GM18858 (cell line): ENCODE results near the gene BCAS3.

Experiments
- ATAC-seq: cut with Tn5 transposase; IDR thresholded peaks from one replicate; pipeline ENCODE4 v1.9.1; 2021; ENCODE audit not compliant: unreplicated experiment

The BCAS3 gene

DNA sequence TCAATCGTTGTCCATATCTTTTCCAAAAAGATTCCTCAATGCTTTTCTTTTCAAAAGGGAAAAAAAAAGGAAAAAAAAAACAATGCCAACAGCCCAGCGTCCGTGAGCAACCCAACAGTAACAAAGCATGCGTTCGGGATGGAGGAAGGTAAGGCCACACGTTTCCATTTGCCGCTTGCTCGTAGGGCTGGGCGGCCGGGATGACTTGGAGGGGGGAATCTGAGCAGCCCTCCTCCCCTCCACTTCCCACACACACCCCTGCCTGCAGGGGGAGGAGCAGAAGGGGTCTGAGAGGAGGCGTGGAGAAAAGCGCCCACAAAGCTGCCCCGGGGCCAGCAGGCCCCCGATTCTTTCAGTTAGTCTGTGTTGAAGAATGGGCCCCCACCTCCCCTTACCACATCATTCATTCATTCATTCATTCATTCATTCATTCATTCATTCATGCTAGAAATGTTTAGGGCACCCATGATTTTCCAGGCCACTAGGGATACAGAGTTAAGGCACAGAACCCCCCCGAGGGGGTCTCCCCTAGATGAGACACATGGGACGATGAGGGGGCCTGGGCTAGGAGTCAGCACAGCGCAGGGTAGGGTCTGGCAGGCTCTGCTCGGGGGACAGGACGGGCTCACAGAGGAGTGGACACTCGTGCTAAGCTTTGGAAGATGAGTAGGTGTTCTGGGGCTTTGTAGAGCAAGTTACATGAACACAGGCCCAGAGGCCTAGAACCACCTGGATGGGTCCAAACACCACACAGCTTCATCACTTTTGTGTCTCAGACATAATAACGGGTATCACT is 711.1 kb downstream of the BCAS3 start:
- no peak for ATAC-seq

DNA sequence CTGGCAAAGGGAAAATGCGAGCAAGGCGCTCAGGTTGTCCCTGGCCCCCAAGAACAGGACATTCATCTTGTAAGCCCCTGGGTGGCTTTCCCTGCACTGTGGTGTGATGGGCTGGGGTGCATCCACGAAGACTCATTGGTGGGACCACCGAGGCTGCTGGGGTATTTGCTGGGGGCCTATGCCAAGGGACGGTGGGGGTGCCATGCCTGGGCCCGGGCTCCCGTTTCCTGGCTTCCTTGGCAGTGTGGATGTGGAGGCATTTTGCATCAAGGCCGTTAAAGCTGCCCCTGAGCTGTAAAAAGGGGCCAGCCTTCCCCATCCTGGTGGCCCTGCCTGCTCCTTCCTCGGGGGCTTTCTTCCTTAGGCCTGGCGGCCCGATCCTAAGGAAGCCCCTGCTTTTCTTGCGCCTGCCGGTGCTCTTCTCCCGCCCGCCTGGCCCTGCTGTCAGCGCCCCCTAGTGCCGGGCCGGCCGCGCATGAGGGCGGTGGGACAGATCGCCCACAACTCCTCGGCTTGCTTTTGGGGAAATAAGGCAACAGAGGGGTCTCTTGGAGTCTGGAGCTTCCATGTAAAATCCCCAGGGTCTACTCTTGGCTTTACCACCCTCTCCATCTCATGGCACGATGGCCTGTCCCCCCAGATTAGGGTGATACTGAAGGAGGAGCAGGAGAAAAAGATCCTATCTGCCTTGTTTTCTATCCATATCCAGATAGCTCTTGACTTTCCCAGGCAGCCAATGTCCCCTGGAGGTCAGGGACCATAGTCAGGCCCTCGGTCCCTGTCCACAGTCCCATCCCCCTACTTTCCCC is 712.2 kb downstream of the BCAS3 start:
- ATAC-seq: no peak

DNA sequence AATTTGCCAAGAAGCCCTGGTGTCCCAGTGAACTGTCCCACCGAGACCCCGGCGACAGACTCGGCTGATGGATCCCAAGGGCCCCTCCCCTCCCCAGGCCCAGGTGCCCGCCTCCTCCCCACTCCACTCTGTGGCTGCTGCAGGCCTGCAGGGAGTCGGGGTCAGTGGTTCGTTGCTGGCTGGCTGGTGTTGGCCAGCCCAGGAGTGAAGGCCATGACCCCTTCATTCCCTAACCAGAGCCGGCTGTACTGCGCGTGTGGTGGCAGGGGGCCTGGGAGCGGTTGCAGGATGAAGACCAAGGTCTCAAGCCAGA is 712.8 kb downstream of the BCAS3 start:
- ATAC-seq: no peak

DNA sequence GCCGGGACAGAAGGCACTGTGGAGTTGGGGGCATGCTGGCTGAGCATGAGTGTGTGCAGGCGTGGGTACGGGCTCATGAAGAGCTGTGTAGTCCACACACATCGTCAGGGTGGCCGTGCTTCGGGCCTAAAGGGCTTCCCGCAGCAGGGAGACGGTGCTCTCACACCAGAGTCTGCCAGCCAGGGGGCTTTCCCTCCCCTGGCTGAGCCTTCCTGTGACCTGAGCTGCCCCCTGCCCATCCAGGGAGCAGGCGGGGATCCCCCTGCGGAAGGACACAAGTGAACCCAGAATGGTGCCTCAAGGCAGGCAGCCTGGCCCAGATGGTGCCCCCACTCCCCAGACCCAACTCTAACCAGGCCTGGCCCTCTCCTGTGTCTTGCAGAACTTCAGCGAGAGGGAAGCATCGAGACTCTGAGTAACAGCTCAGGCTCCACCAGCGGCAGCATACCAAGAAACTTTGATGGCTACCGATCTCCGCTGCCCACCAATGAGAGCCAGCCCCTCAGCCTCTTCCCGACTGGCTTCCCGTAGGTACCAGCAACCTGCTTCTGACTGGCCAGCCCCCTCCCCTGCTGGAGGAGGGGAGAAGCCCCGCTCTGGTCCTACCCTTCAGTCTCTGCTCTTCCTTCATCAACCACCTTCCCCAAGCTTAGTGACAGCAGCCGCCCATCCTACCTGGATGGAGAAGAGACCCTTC is 714.1 kb downstream of the BCAS3 start:
- no peak for ATAC-seq

DNA sequence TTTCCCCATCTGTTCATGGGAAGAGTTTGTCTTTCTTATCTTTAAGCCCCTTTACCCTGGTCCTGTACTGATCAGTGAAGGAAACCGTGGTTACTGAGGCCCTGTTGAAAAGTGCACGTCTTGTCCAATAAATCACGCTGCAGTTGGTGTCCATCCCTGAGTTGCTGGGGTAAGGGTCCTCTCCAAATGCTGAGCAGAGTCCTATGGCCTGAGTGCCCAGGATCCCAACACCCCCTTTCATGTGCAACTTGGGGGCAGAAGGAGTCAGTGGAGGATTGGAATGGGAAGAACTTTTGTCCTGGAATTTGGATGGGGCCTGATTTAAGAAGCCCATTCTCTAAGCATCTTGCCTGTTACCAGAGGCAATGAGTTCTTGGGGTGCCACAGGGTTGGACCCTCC is 715.0 kb downstream of the BCAS3 start:
- ATAC-seq: no peak

DNA sequence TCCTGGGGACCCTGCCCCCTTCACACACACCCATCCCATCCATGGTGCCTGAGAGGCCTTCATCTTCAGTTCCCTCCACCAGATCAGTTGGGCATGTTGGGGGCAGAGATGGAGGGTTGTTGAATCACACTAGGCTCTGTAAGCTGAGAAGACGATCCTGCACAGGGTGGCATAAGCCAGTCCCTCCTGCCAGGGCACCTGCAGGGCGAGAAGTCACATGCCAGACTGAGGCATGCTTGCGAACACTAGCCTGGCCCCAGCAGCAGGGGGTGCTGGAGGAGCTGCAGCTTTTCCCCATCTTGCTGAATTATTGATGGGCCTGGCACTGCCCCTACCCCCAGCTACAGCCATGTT is 715.9 kb downstream of the BCAS3 start:
- ATAC-seq: no peak

DNA sequence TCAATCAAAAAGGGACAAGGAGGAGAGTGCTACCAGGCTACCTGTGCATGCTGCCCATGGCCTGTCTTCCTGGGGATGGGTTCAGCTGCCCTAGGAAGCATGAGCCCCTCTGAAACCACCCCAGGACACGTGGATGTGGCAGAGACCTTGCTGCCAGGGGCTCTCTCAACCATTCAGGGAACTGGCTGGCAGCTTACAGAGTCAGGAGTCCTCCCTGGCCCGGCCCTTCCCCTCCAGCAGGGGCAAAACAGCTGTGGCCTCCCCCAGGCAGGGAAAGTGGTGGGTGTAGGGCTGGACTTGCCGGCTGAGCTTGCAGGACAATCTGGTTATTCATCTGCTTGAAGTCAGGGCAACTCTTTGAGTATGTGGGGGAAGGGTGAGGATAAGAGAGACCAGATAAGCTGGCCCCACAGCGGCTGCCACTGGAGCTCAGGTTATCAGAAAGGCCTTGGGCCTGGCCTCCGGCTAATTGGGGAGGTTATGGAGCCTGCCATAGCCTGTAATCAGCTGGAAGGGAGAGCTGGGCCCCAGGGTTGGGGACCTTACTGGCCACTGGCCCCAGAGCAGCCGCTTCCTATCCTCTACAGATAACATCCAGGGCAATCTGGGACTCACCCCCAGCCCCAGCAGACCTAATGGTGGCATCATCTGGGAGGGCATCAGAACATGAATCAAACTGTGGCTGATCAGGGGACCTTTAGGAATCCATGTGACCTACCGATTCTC is 716.4 kb downstream of the BCAS3 start:
- no peak for ATAC-seq

DNA sequence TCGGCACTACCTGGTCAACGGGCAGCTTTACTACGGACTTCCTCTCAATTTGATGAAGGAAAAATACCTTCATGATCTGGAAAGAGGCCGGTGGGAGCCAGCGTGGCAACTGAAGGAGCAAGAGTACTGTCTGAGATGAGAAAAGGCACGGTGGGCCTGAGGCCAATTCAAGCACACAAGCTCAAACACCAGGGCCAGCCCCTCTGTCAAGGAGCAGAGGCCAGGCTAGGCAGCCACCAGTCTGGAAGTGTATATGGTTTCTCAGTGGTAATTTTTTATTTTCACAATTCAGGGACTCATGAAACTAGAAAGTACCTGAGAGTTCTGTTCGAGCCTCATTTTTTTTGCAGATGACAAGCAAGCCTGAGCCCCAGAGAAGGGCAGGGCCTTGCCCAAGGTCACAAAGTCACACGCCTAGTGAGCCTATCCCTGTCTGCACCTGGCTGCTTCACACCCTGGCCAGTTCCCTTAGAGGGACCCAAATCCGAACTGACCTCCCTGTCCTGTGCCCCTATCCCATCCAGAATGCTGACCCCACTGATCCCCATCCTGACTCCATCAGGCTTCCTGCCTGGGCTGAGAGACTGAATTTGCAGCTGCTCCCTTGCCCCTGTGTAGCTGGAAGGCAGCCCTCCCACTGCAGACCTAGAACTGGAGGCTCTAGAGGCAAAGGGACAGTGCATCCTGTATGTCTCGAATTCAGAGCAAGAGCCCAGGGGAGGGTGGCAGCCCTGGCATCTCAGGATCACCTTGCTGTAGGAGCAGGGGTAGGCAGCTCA is 717.2 kb downstream of the BCAS3 start:
- no peak for ATAC-seq

DNA sequence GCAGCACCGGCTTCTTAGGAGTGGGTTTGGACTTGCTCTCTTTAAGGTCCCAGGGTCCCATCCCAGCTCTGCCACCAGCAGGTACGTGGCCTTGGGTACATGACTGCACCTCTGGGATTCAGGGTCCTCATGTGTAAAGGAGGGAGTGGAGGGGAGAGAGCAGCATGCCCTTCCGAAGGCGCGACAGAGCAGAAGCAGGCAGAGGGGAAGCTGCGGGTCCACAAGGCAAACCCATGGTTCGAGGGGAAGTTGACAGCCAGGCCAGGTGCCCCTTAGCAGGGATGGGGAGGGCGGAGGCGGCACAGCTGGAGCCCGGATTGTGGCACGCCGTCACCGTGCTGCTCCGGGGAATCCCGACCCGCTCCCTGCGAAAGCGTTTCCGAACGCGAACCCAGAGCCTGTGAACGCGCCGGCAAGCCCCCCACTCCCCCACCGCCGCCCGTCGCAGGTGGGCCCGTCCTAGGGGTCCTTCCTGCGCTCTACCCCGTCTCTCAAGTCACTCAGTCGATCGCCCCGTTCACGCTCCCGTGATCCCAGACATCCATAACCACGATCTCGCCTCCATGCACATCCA is 717.8 kb downstream of the BCAS3 start:
- ATAC-seq: no peak

DNA sequence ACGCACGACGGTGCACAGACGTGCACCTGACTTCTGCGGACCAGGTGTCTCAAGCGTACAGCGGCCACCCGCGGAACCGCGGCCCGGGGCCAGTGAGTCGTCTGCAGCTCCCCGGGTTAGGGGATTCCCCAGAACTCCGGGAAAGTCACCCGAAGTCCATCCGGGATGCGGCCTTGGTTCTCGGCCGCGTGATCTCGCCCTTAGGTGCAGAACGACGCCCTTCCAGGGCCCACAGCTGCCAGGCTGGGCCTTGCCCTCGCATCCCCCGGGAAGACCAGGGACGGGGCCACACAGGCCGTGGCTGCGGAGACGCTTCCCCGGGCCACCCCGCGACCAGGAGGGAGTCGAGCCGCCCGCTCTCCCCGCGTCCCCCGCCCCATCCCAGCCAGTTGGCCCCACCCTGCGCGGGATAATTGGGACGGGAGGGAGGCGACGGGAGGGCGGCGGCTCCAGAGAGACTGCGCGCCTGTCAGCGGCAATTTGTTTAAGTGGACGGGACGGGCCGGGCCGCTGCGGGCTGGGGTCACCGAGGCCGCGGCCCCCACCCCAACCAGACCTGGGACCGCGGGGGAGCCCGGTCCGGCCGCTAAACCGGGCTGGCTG is 718.4 kb downstream of the BCAS3 start:
- no peak for ATAC-seq

DNA sequence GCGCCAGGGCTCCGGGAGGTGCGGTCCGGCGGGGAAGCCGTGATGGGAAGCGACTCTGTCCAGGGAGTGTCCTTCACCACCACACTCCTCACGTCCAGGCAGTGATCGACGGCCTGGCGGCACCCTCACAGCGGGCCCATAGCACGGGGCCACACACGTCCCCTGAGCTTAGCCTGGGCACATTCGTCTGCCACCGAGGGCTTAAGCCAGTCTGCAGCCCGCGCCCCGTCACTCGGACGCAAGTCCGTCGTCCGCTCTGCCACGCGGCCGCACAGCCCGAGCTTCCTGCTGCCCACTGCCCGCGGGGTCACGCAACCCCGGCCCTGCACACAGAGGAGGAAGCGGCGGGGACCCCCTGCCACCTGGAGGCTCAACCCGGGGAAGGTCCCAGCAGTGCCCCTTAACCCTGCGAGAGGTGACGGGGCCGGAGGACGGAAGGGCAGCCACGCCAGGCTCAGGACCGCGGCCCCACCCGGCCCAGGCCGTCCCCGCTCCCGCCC is 719.0 kb downstream of the BCAS3 start:
- no peak for ATAC-seq

DNA sequence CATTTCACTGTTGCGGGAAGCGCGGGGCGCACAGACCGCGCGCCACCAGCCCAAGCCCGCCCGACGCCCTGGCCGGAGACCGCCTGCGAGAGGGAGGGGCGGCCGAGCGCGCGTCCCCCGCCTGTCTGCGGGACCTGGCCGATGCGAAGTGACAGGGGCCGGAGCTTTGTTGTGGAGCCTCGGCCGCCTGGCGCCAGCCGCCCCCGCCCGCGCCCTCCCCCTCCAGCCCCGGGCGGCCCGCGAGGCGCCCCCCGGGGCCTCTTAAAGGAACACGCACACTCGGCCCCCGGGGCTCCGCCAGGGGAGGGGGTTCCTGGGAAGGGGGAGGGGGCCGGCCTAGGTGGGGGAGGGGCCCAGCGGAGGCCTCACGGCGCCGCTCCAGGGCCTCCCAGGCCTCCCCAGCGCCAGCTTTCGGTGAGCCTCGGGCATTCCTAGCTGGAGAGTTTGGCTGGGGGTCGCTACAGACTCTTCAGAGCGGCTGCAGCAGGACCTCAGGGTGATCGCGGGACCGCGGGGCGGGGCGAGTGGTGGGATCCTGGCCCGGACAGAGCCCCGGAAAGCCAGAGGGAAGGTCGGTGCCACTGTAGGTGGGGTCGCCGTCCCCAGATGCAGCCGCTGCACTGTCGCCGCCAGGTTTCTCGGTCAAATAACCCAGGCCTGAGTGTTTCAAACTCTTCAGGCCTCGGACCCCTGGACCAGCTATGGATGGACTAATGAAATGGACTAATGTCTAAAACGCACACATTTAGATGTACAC is 719.6 kb downstream of the BCAS3 start:
- no peak for ATAC-seq

DNA sequence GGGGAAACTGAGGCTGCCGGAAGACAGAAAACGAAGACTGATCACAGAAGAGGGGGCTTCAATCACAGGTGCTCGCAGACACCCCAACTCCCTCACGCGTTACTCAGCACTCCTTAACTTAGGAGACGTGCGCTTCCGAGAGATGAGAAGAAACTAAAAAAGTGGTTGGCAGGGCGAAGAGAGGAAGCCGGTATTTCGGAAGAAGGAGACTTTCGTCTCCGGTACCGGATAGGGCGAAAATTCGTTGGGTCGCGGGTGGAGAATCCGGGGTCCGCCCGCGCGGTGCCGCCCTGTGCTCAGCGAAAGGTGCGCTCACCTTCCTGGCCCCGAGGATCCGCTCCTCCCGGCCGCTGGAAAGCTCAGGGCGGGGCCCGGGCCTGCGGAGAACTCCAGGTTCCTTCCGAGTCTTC is 721.1 kb downstream of the BCAS3 start:
- no peak for ATAC-seq

DNA sequence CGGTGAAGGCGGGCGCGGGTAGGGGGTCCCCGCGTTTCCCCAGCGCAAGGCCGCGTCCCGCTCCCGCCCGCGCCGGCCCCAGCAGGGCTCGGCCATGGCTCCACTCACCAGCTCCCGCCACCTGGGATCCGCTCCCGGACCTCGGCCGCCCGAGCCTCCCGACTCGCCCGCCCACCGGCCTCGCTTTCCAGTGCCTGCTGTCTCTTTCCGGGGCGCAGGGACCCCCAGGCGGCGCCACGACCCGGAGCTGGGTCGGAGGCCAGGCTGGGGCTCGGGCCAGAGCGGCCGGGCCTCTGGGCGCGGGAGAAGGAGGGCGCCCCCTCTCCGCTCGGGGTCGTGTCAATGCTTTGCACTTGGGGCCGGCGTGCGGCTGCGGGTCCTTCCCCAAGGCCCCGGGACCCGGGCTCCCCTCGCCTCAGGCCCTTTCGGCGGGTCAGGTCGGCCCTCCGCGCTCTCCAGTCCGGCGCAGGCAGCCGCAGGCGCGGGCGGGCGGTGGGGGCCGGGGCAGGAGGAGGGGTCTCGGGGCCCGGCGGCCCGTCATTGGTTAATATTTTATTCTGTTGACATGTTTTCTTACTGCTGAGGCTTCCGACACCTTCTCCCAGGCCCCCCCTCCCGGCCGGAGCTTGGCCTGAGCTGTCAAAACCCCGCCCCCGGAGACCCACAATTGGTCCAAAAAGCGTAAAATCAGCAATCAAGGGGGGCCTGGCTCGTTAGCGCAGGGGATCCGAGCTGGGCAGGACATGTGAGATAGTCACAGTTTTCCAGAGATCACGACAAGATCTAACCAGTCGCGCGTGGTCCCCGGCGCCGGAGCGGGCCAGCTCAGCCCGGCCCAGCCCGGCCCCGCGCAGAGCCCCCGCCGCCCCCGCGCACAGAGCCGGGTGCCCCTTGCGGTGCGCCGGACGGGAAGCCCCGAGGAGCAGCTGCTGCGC is 721.7 kb downstream of the BCAS3 start, which contains the start of gene TBX2:
TSS of gene TBX2 (plus strand) at position 713 of the 935 bp plus-strand sequence. CDS start 334 bp downstream, outside the sequence.
- no peak for ATAC-seq

DNA sequence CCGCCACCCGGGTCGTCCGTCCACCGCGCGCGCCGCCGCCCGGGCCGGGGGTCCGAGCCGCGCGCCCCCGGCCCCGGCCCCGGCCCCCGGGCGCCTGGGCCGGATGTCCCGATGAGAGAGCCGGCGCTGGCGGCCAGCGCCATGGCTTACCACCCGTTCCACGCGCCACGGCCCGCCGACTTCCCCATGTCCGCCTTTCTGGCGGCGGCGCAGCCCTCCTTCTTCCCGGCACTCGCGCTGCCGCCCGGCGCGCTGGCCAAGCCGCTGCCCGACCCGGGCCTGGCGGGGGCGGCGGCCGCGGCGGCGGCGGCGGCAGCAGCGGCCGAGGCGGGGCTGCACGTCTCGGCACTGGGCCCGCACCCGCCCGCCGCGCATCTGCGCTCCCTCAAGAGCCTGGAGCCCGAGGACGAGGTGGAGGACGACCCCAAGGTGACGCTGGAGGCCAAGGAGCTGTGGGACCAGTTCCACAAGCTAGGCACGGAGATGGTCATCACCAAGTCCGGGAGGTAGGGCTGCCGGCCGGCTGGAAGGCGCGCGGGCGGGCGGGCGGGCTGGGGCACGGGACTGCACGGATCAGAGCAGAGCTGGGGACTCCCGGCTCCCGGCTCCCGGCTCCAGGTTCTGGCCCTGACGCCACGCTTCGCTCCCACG is 722.5 kb downstream of the BCAS3 start:
- ATAC-seq: no peak

DNA sequence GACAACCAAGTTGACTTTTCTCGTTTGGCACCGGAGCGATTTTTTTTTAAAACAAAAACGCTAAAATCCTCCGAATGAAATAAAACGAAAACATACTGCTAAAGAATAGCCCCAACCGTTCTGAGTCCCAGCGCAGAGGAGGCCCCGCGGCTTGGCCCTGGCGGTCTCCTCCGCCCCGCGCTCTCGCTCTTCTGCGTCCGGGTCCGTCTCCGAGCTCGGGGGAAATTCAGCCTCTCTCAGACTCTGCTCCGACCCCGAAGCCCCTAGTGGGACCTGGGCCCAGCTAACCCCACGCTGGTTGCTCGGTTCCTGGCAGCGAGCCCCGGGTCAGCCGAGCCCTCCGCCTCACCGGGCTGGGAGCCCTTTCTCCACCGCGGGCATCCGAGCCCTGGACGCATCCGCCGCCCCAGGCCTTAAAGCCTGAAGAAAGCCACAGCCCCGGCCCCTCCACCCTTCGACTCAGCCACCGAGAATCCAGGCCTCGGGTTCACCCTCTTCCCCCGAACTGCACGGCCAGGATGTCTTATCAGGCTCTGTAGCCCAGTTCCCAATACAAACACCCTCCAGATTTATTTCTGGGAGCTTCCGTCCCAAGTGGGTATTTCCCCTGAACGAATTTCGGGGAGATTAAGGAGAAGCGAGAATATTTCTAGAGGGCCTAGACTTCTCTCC is 723.2 kb downstream of the BCAS3 start:
- no peak for ATAC-seq
